ENCODE data around the gene EIF3B.

EIF3B gene

GRCh38 chr7:2373124-2373556 is 18.5 kb downstream of the EIF3B start:
- Histone ChIP-seq H4K20me1 (ENCODE audit: insufficient read depth, low read length) (no peaks in the 10 kb centered on the region), H2AFZ (ENCODE audit: low read length) (no peak overlapping the region), H3K27me3 (ENCODE audit: insufficient read depth, low read length) (no peaks in the 10 kb centered on the region), H3K36me3 (ENCODE audit: insufficient read depth, low read length) (peaks cover 93% of the 10 kb centered on the region), H3F3A (ENCODE audit: insufficient read depth, low read length) (no peaks in the 10 kb centered on the region), H3K9ac (ENCODE audit: low read length) (no peak overlapping the region), H3K9me2 (ENCODE audit: low read depth, low read length) (no peaks in the 10 kb centered on the region), H3K4me2 (ENCODE audit: low read length) (no peak overlapping the region), H3K9me3 (ENCODE audit: low read length) (no peaks in the 10 kb centered on the region), H3K79me2 (ENCODE audit: insufficient read depth, low read length) (no peaks in the 10 kb centered on the region), H3K4me1 (ENCODE audit: insufficient read depth, low read length, severe bottlenecking) (no peaks in the 10 kb centered on the region), H3K27ac (ENCODE audit: low read depth, low read length, poor library complexity, severe bottlenecking) (no peak overlapping the region), H3K4me3 (ENCODE audit: low read depth, low read length, poor library complexity, severe bottlenecking) (no peak overlapping the region)
- TF ChIP-seq CTCF (IDR thresholded peaks at IDR 0.05; ENCODE audit: low read length) (no peak), EZH2 (IDR thresholded peaks at IDR 0.05; ENCODE audit: borderline replicate concordance, low read length) (no peak)

- Histone ChIP-seq H3K4me1 (ENCODE audit: insufficient read depth, low read length, severe bottlenecking) (no peaks in the 10 kb centered on the region), H3K4me3 (ENCODE audit: low read depth, low read length, poor library complexity, severe bottlenecking) (no peak overlapping the region), H3K27ac (ENCODE audit: low read depth, low read length, poor library complexity, severe bottlenecking) (no peak overlapping the region), H3K27me3 (ENCODE audit: insufficient read depth, low read length) (no peaks in the 10 kb centered on the region), H2AFZ (ENCODE audit: low read length) (no peak overlapping the region), H4K20me1 (ENCODE audit: insufficient read depth, low read length) (no peaks in the 10 kb centered on the region), H3K9ac (ENCODE audit: low read length) (no peak overlapping the region), H3K36me3 (ENCODE audit: insufficient read depth, low read length) (peaks cover 93% of the 10 kb centered on the region), H3K4me2 (ENCODE audit: low read length) (no peak overlapping the region), H3F3A (ENCODE audit: insufficient read depth, low read length) (no peaks in the 10 kb centered on the region), H3K9me2 (ENCODE audit: low read depth, low read length) (no peaks in the 10 kb centered on the region), H3K9me3 (ENCODE audit: low read length) (no peaks in the 10 kb centered on the region), H3K79me2 (ENCODE audit: insufficient read depth, low read length) (no peaks in the 10 kb centered on the region)
- no peak for TF ChIP-seq CTCF (IDR thresholded peaks at IDR 0.05; ENCODE audit: low read length)
- TF ChIP-seq EZH2 (IDR thresholded peaks at IDR 0.05; ENCODE audit: borderline replicate concordance, low read length) = no peak
These were observed 19.0 kb downstream of the EIF3B start for GRCh38 chr7:2373646-2374045.

GRCh38 chr7:2374401-2374800 is 19.8 kb downstream of the EIF3B start:
- Histone ChIP-seq H3K9me3 (ENCODE audit: low read length) (no peaks in the 10 kb centered on the region), H4K20me1 (ENCODE audit: insufficient read depth, low read length) (no peaks in the 10 kb centered on the region), H3K27ac (ENCODE audit: low read depth, low read length, poor library complexity, severe bottlenecking) (no peak overlapping the region), H3F3A (ENCODE audit: insufficient read depth, low read length) (no peaks in the 10 kb centered on the region), H3K36me3 (ENCODE audit: insufficient read depth, low read length) (peaks cover 93% of the 10 kb centered on the region), H3K4me1 (ENCODE audit: insufficient read depth, low read length, severe bottlenecking) (no peaks in the 10 kb centered on the region), H3K4me2 (ENCODE audit: low read length) (no peak overlapping the region), H3K4me3 (ENCODE audit: low read depth, low read length, poor library complexity, severe bottlenecking) (no peak overlapping the region), H3K79me2 (ENCODE audit: insufficient read depth, low read length) (no peaks in the 10 kb centered on the region), H2AFZ (ENCODE audit: low read length) (no peak overlapping the region), H3K9me2 (ENCODE audit: low read depth, low read length) (no peaks in the 10 kb centered on the region), H3K27me3 (ENCODE audit: insufficient read depth, low read length) (no peaks in the 10 kb centered on the region), H3K9ac (ENCODE audit: low read length) (no peak overlapping the region)
- no peak for TF ChIP-seq CTCF (IDR thresholded peaks at IDR 0.05; ENCODE audit: low read length)
- no peak for TF ChIP-seq EZH2 (IDR thresholded peaks at IDR 0.05; ENCODE audit: borderline replicate concordance, low read length)
